GM21526 (cell line): ENCODE measurements around the gene C19orf33.
A peak's percentile ranks its signal among the peaks of the same experiment; 100 is the strongest.

Experiments
- ATAC-seq: cut with Tn5 transposase; IDR thresholded peaks from one replicate; pipeline ENCODE4 v1.9.1; 2021; ENCODE audit warnings: moderate library complexity; ENCODE audit not compliant: unreplicated experiment, low FRiP score

The C19orf33 gene

GRCh38 chr19:38308006-38308766, 4.1 kb downstream of the C19orf33 start:
- ATAC-seq, result no peak

GRCh38 chr19:38308926-38309614, 5.0 kb downstream of the C19orf33 start:
- no peak for ATAC-seq

- no peak for ATAC-seq
Measured at GRCh38 chr19:38309615-38310278, 5.7 kb downstream of the C19orf33 start.

- no peak for ATAC-seq
Measured at GRCh38 chr19:38310279-38310670, 6.2 kb downstream of the C19orf33 start.

GRCh38 chr19:38310986-38311385, 6.9 kb downstream of the C19orf33 start:
- ATAC-seq, result no peak

GRCh38 chr19:38315657-38316476, 11.8 kb downstream of the C19orf33 start, which contains the start of gene YIF1B:
TSS of gene YIF1B (minus strand) at chr19:38315947. CDS start at chr19:38315917, 30 bp downstream.
- ATAC-seq, result peak; percentile 80

- no peak for ATAC-seq
Measured at GRCh38 chr19:38316477-38317067, 12.5 kb downstream of the C19orf33 start.

GRCh38 chr19:38317104-38317612, 13.1 kb downstream of the C19orf33 start:
- no peak for ATAC-seq

- no peak for ATAC-seq
Measured at GRCh38 chr19:38318660-38319059, 14.6 kb downstream of the C19orf33 start.

- no peak for ATAC-seq
Measured at GRCh38 chr19:38319421-38320258, 15.6 kb downstream of the C19orf33 start, which contains the start of gene KCNK6. TSS of gene KCNK6 (plus strand) at chr19:38319845. CDS start at chr19:38319951, 106 bp downstream.

- ATAC-seq, result no peak
Measured at GRCh38 chr19:38320969-38321339, 16.9 kb downstream of the C19orf33 start.

GRCh38 chr19:38321646-38322196, 17.7 kb downstream of the C19orf33 start:
- ATAC-seq, result no peak

- no peak for ATAC-seq
Measured at GRCh38 chr19:38323291-38323690, 19.2 kb downstream of the C19orf33 start.

- no peak for ATAC-seq
Measured at GRCh38 chr19:38324431-38324830, 20.4 kb downstream of the C19orf33 start.

- no peak for ATAC-seq
Measured at GRCh38 chr19:38326591-38326990, 22.5 kb downstream of the C19orf33 start.

- no peak for ATAC-seq
Measured at GRCh38 chr19:38329651-38330050, 25.6 kb downstream of the C19orf33 start.

- no peak for ATAC-seq
Measured at GRCh38 chr19:38331728-38332127, 27.7 kb downstream of the C19orf33 start.

- ATAC-seq, result no peak
Measured at GRCh38 chr19:38333245-38333644, 29.2 kb downstream of the C19orf33 start.
